ENCODE data around the gene BCR. TPM values are rescaled to one million over a fixed set of nuclear protein-coding genes. Genes with fewer than 3 reads are reported as not detected.

The BCR gene
- total and polyA plus RNA-seq, 2 experiments from 2014 or later: 38.8 to 42.2 TPM

DNA sequence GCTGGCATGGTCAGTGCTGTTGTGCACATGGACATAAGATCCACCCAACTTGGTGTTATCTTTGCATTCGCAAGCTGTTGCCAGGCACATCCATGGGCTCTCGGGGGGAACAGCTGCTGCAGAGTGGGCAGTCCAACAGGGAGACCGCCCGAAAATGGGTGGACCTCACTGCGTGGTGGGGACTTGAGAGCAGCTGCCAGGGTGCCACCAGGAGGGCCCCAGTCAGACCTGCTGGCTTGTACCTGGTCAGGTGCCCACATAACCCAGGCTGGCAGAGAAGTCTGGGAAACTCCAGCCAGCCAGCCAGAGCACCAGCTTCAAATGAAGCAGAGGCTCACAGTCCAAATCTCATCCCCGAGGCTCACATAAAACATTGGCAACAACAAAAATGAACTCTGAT lies 120.2 kb downstream of the BCR start:
- H3K4me3 ChIP-seq: no peak overlapping the region
- WGBS (ENCODE audit: low lambda C conversion rate, missing lambda C conversion rate): 95% methylated on average over 6 of the region's 6 CpGs
- H3K9me2 ChIP-seq (replicated peaks; ENCODE audit: insufficient read depth): no peaks in the 10 kb centered on the region
- no peaks in the 10 kb centered on the region for H3K9me3 ChIP-seq (ENCODE audit: low read depth)
- no peaks in the 10 kb centered on the region for H3K27me3 ChIP-seq
- TF ChIP-seq EZH2 (IDR thresholded peaks at IDR 0.05; ENCODE audit: borderline replicate concordance): no peak
- no peak for TF ChIP-seq EZH2phosphoT487 (IDR thresholded peaks at IDR 0.05; ENCODE audit: low read depth, severe bottlenecking, unreplicated experiment)
- TF ChIP-seq CTCF (IDR thresholded peaks at IDR 0.05; ENCODE audit: poor library complexity): no peak
- no peak for DNase-seq (ENCODE audit: low spot score)
- H3K79me2 ChIP-seq: no peaks in the 10 kb centered on the region
- no peaks in the 10 kb centered on the region for H3K36me3 ChIP-seq (replicated peaks; ENCODE audit: insufficient read depth, low read depth)
- no peak overlapping the region for H3K4me2 ChIP-seq
- H2AFZ ChIP-seq: no peak overlapping the region
- H3K27ac ChIP-seq: no peak overlapping the region
- no peaks in the 10 kb centered on the region for H3K4me1 ChIP-seq (ENCODE audit: insufficient read depth)
- H4K20me1 ChIP-seq (ENCODE audit: insufficient read depth, poor library complexity, severe bottlenecking): no peaks in the 10 kb centered on the region

- Histone ChIP-seq H3K9me3 (ENCODE audit: low read depth) (no peaks in the 10 kb centered on the region), H3K27ac (no peak overlapping the region), H3K4me2 (no peak overlapping the region), H3K79me2 (no peaks in the 10 kb centered on the region), H3K36me3 (replicated peaks; ENCODE audit: insufficient read depth, low read depth) (no peaks in the 10 kb centered on the region), H3K4me1 (ENCODE audit: insufficient read depth) (peaks cover 3% of the 10 kb centered on the region), H3K4me3 (no peak overlapping the region), H3K9me2 (replicated peaks; ENCODE audit: insufficient read depth) (no peaks in the 10 kb centered on the region), H3K27me3 (no peaks in the 10 kb centered on the region), H2AFZ (no peak overlapping the region), H4K20me1 (ENCODE audit: insufficient read depth, poor library complexity, severe bottlenecking) (no peaks in the 10 kb centered on the region)
- DNase-seq (ENCODE audit: low spot score): no peak
- TF ChIP-seq CTCF (IDR thresholded peaks at IDR 0.05; ENCODE audit: poor library complexity): no peak
- TF ChIP-seq EZH2 (IDR thresholded peaks at IDR 0.05; ENCODE audit: borderline replicate concordance): no peak
- no peak for TF ChIP-seq EZH2phosphoT487 (IDR thresholded peaks at IDR 0.05; ENCODE audit: low read depth, severe bottlenecking, unreplicated experiment)
- 100% methylated on average over 7 of the region's 7 CpGs for WGBS (ENCODE audit: low lambda C conversion rate, missing lambda C conversion rate)
These were observed 121.3 kb downstream of the BCR start for GRCh38 chr22:23301591-23301990.

GRCh38 chr22:23302171-23303002 lies 122.1 kb downstream of the BCR start:
- H3K27me3 ChIP-seq: no peaks in the 10 kb centered on the region
- H4K20me1 ChIP-seq (ENCODE audit: insufficient read depth, poor library complexity, severe bottlenecking): no peaks in the 10 kb centered on the region
- TF ChIP-seq EZH2phosphoT487 (IDR thresholded peaks at IDR 0.05; ENCODE audit: low read depth, severe bottlenecking, unreplicated experiment) (no peak), EZH2 (IDR thresholded peaks at IDR 0.05; ENCODE audit: borderline replicate concordance) (no peak), CTCF (IDR thresholded peaks at IDR 0.05; ENCODE audit: poor library complexity) (no peak)
- H2AFZ ChIP-seq: no peak overlapping the region
- H3K36me3 ChIP-seq (replicated peaks; ENCODE audit: insufficient read depth, low read depth): no peaks in the 10 kb centered on the region
- no peaks in the 10 kb centered on the region for H3K9me2 ChIP-seq (replicated peaks; ENCODE audit: insufficient read depth)
- DNase-seq (ENCODE audit: low spot score): no peak
- H3K9me3 ChIP-seq (ENCODE audit: low read depth): no peaks in the 10 kb centered on the region
- WGBS (ENCODE audit: low lambda C conversion rate, missing lambda C conversion rate): 92% methylated on average over 21 of the region's 21 CpGs
- no peaks in the 10 kb centered on the region for H3K79me2 ChIP-seq
- no peak overlapping the region for H3K4me2 ChIP-seq
- H3K4me1 ChIP-seq (ENCODE audit: insufficient read depth): peaks cover 3% of the 10 kb centered on the region
- H3K4me3 ChIP-seq: no peak overlapping the region
- H3K27ac ChIP-seq: no peak overlapping the region

All from hepatocyte (in vitro differentiated cells).